ENCODE data around the gene UEVLD.

Gene UEVLD

DNA sequence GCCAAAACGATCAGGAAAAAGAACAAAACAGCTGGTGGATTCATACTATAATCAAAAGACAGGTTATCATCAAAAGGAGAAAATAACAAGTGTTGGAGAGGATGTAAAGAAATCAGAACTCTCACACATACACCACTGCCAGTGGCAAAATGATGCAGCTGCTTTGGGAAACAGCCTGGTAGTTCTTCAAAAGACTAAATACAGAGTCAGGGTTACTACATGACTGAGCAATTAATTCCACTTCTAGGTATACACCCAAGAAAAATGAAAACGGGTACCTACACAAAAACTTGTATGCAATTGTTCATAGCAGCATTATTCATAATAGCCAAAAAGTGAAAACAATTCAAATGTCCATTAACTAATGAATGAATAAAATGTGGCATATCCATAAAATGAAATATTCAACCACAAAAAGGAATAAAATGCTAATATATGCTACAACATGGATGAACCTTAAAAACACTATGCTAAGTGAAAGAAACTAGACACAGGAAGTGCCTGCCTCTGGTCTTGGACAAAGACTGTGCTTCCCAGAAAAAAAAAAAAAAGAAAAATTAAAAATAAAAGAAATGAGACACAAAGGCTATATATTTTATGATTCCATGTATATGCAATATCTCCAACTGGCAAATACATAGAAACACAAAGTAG lies 8.3 kb downstream of the UEVLD start:
- DNase-seq = no peak

DNA sequence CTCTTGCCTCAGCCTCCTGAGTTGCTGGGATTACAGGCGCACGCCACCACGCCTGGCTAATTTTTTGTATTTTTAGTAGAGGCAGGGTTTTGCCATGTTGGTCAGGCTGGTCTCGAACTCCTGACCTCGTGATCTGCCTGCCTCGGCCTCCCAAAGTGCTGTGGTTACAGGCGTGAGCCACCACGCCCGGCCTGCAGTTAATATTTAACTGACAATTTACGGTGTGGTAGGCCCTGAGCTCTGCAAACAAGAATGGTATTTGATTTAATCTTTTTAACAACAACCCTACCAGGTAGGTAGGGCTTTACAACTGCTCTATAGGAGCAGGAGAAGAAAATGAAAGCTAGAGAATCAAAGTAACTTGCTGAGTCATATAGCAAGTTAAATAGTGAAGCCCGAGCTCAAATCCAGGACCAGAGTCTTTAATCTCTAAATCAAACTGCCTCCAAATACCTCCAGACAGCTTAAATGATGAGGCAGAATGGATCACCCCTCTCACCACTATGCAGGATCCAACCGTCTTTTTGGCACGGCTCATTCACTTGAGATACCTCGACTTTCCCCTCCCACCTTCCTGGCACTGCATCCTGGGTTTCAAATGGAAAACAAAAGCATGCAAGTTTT lies 9.4 kb downstream of the UEVLD start:
- no peak for DNase-seq

DNA sequence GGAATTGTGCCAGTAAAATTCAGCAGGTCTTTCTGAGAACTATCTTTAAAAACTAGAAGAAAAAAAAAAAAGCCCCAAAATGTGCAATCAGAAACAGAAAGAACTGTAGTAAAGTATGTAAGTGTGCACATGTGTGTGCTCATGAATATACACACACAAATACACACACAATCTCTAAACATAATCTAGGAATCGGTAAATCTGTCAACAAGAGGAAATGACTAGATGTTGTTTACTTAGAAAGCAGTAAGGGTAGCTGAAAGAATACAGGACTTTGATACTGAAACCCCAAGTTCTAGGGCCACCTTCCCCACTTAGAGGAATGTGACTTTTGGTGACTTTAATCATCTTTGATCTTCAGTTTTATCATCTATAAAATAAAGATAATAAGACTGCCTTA lies 13.2 kb downstream of the UEVLD start:
- no peak for DNase-seq

DNA sequence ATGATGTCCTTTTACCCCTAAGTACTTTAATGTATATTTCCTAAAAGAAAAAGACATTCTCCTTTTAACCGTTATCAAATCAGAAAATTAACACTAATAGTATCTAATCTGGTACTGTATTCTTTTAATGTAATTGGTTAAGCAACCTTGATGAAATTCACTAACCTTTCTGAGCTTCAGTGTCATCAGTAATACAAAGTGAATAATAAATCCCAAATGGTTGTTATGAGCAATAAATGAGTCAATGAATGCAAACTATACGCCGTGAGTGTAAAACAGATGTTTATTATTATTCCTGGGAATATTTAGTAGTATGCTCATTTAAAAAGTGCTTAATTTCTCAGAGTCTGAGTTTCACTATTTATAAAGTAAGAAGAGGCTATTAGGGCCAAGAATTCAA lies 21.5 kb downstream of the UEVLD start:
- DNase-seq = no peak

DNA sequence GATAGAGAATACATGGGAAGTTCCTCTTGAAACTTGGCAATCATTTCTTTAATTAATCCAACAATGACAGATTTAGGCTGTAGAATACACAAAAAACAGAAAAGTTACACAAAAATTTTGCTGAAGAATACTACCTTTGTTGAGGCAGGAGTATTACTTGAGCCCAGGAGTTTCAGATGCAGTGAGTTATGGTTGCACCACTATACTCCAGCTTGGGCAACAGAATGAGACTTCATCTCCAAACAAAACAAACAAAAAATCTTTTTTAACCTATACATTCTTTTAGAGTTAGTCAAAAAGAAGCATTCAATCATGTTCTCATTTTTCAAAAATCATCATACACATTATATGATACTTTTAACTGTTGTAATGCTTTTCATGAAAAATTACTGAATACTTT lies 22.1 kb downstream of the UEVLD start:
- no peak for DNase-seq

DNA sequence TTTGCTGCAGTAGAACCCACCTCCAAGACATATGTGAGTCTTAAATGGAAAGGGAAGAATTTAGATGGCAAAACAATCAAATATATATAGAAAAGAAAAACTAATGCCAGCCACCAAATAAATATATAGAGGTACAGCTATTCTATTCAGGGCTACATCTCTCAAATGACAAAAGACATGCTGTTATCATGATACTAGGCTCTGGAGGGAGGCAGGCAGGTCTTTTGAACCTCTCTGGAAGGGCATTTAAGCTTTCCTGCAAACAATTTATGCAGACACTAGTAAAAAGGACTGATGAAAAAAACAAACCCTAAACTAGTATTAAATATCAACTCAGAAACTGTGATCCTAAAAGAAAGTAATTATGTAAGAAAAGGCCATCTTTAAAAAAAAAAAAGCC lies 24.4 kb downstream of the UEVLD start:
- DNase-seq = no peak

DNA sequence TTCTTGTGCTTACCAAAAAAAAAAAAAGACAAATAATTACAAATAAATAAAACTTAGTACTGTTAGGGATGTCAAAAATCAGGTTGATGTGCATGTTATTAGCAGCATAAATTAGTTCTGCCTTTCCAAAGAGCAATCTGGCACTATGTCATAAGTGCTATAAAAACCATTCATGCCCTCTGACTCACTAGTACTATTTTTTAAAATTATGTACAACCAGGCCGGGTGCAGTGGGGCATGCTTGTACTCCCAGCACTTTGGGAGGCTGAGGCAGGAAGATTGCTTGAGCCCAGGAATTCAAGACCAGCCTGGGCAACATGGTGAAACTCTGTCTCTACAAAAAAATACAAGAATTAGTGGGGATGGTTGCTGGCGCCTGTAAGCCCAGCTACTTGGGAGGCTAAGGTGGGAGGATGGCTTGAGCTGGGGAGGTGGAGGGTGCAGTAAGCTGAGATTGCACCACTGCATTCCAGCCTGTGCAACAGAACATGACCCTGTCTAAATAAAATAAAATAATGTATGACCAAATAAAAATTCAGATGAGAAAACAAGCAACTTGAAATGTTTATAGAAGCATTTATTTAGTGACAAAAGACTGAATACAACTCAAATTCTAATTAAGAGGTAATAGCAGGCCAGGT lies 25.3 kb downstream of the UEVLD start:
- no peak for DNase-seq

DNA sequence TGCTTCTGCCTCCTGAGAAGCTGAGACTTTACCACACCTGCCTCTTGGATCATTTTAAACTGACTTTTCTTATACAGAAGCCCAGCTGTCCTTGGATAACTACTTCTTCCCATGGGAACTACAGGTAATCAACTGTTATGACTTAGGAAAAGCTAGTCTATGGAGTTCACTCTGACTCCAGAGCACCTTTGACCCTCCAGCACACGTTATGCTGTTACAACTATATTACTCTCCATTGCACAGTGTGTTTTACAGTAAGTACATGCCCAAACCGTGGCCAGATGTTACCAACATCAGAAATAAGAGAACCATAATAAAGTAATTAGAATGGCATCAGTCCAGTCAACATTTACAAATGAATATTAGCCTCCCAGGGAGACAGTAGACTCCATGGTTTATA lies 40.5 kb downstream of the UEVLD start:
- DNase-seq = no peak

DNA sequence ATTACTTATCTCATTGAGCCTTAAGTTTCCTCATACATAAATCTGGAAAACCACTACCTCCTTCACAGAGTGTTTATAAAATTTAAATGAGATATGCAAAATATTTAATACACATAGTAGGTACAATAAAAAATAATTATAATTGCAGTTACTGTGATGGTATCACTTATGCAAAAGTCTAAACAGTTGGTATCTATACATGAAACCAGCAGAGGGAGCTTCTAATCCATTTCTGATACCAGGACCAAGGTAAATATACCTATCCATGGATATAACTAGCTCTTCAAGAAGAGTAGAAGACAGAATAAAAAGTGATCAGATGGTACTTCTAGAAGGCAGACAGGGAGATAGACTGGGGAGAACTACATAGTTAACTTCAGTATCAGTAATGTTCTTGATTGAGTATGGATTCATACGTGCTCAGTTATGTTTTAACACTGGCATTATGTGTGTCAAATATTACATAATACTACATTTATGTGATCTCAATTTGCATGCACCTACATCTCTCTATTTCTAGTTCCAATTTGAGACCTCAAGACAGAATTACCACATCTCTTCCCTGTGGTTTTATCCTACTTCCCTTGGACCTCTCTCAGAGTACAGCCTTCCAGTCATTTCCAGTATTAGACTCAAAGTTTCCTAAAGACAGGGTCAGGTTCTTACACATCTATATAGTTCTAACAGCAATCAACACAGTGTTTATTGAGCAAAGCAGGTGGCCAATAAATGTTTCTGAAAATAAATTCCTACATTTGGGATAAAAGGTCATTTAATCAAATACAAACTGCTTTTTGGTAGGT lies 48.1 kb downstream of the UEVLD start:
- DNase-seq = no peak

DNA sequence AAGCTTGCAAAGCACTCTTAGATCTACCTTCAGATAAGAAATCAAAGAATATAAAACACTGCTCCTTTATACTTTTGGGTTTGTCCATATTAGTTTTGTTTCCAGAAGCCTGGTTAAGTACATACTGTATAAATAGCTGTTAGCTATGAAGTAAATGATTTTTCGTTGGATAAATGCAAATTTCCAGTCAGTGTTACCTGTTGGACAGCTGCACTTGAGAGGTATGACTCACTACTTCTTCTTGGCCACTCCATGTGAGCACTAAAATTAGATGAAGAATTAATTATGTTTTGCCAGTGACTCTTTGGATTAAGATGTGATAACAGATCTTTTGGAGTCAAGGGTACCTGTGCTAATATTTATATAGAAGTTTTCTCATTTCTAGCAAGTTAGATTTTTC lies 52.3 kb downstream of the UEVLD start:
- no peak for DNase-seq

DNA sequence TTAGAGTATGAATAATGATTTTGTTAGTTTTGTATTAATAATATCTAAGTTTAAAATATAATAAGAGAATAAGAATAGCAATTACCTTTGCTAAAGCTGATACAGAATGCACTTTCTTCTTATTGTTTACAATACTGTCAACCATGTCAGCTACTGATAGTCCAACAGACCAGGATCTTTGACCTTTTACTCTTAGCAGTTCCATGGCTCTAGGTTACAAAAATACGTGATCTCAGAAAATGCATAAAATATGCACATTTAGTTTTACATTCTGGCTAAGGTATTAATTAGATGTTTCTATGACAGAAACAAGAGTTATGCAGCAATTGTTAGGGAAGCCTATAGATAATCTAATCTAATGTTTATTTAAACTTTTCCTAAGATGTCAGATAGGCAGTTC lies 54.3 kb downstream of the UEVLD start:
- no peak for DNase-seq

DNA sequence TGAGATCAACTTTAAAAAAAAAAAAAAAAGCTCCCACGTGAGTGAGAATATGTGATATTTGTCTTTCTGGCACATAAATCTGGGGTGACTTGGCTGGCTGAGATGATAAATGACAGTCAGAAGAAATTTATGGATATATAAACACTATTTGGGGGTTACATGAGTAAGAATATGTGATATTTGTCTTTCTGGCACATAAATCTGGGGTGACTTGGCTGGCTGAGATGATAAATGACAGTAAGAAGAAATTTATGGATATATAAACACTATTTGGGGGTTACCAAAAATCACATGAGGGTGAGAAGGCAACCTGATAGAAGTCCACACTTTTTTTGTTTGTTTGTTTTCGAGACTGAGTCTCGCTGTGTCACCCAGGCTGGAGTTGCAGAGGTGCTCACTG lies 55.2 kb downstream of the UEVLD start:
- no peak for DNase-seq

DNA sequence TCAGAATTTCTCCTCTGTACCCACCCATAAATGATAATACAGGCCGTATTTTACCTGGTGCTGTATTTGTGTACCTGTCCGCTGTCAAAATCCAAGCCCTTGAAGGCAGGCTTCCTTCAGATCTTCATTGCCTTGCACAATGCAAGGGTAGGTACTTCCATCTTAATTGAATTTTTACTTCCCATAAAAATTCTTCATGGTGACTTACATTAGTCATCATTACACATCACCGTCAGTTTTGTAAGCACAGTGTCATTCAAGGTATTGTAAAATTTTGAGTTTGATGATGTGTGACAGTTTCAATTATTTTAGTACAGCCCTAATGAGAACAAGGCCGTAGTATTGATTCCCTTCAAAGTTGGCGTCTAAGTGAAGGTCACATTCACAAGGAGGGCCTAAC lies 61.0 kb downstream of the UEVLD start:
- no peak for DNase-seq

DNA sequence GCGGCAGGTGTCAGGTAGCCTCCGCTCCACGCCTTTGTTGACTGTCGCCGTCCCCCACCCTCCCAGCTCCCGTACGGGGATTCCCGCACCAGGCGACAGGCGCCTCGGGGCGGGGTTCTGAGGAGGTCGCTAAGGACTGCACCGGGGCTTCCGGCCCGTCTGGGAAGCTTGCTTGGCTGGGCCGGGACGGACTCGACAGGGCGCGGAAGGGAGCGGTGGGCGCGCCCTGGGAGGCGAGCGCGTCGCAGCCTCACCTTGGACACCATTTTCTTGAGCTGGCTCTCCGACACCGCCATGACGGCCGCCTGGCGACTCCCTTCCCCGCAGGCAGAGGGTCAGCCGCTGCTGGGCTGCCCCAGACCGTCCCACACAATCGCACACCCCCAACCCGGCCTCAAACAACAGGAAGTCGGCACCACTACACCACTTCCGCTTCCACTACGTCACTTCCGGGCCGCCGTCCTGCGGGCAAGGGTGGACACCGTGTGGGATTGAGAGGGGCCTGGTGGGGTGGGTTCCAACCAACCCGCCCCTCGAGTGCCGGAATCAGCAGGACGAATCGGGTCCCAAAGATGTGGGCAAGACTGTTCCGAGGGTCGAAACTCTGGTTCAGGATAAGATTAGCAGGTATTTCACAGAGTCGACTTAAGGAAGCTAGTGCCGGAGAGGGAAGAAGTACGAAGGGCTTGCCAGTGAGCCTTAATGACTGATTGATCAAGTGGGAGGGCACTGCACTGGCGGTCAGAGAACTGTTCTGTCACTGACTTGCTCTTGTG lies 61.8 kb downstream of the UEVLD start, which contains the start of gene TSG101:
TSS of gene TSG101 (minus strand) at position 422 of the 776 bp plus-strand sequence. CDS start at position 296, 126 bp downstream.
- peak; percentile 78 to 90 (median 84) for DNase-seq

DNA sequence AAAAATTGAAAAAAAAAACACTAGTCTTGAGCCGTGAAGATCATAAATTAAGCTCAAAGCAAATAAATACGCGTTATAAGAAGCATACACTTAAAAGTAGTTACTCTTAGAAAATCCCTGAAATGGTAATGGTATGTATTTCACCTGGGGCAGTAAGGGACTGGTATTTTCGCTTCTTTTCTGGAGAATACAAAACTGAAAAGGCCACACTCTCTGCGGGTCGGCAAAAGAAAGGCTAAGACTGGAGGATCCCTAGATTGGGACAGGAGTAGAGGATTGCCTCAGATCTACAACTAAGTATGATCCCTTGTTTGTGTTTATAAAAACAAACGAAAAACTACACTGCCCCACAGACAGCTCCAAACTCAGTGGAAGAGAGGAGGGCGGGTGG lies 62.4 kb downstream of the UEVLD start:
- DNase-seq = no peak

DNA sequence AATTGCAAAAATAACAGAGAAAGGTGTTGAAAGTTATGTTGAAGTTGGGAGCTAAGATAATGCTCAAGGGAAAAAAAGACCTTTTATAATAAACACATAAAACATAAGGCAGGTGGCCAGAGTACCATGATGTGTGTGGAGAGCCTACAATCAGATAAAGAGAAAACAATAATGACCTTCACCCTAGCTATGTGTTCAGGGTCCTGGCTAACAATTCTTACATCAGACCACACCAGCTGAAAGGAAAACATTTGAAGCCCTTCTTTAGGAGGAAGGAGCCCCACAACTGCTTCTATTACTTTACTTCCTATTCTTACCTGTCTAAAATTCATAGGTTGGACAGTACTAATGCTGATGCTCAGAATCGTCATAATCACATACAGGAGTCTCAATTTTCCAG lies 64.3 kb downstream of the UEVLD start:
- no peak for DNase-seq

DNA sequence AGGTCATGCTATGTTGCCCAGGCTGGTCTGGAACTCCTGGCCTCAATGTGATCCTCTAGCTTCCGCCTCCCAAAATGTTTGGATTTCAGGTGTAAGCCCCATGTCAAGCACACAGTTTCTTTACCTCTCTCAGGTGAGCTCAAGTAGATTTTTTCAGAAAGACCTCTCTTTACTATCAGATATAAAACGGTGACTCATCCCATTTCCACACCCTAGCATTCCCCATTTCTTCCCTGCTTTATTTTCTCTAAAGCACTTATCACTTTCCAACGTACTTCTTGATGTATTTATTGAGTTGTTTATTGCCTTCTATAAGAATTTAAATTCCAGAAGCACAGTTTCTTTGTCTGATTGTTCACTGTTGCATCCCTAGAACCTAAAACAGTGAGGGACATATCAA lies 65.5 kb downstream of the UEVLD start:
- no peak for DNase-seq

DNA sequence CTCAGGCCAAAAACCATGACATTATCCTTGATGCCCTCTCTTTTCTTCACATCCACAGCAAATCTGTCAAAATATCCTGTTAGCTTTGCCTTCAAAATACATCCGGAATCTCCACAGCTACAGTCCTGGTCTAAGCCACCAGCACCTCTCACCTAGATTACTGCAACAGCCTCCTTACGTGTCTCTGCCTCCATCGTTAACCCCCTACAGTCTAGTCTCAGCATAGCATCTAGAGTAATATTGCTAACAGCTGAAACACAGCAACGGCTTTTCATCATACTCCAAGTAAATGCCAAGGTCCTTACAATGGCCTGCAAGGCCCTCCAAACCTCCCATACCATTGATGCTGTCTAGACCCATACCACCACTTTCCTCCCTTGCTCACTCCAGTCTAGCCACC lies 66.1 kb downstream of the UEVLD start:
- DNase-seq = no peak

DNA sequence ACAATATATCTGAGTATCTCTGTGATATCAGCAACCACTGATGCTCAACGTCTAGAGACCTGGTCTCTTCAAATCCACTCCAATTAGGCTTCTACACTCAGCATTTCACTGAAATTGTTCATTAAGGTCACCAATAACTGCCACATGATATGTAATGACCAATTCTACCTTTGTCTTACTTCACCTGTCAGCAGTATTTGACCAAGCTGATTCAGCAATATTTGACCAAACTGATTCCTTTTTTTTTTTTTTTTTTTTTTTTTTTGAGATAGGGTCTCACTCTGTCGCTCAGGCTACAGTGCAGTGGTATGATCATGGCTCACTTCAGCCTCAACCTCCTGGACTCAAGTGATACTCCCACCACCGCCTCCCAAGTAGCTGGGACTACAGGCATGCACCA lies 67.4 kb downstream of the UEVLD start:
- DNase-seq = no peak

DNA sequence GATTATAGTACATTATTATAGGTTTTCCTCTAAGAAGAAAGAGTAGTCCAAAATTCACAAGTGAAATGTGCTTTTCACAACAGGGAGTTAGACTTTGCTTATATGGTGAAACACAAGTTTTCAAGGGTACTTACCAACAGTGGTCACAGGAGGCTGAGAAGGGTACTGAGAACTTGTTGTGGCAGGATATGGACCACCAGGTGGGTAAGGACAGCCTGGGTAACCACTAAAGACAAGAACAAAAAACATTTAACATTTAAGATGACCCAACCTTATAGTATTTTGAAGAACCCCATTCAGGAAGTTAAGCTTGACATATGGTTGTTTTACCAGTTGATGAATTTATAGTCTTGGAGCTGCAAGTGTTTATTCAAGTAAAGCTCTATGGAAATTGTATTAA lies 86.2 kb downstream of the UEVLD start:
- no peak for DNase-seq

DNA sequence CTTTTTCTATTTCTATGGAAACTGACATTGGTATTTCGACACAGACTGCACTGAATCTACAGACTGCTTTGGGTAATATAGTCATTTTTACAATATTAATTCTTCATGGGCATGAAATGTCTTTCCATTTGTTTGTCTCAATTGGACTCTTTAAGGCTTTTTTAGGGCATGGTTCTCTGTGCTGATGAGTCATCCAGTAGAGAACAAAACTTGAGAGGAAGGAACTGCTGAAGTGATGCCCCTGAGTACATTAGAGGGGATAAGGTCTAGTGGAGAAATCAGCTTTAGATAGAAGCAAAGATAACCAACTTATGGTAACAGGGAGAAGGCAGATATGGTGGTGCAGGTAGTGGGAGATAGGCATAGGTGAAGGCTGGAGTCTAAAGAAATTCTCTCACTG lies 86.9 kb downstream of the UEVLD start:
- DNase-seq = no peak

DNA sequence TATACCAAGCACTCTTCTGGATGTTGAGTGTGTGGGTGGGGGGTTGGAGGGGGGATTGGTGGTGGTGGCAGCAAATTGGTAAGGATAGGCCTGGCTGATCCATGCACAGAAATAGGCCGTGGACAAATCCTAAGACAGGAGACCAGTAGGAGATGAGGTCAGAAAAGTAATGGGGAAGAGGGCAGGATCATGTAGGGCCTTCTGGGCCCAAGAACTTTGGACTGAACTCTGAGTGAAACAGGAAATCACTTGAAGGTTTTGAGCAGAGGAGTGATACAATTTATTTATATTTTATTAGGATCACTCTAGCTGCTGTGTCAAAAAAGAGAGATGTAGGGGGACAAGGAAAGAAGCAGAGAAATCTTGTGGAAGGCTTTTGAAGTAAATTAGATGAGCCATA lies 90.5 kb downstream of the UEVLD start:
- DNase-seq = no peak

DNA sequence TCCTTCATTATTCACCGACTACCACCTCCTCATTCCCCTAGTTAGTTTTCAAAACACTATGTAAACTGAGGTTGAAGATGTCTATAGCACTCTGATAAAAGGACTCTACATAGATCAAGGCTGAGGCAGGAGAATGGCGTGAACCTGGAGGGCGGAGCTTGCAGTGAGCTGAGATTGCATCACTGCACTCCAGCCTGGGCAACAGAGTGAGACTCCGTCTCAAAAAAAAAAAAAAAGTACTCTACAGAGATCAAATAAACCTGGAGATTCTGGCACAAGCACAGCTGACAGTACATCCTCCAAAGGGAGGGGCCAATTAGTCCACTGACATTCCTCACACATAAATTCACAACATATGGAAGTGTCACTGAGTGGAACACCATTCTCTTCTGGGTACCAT lies 92.8 kb downstream of the UEVLD start:
- DNase-seq = no peak
